ENCODE results near the gene LHPP.
A peak's percentile ranks its signal among the peaks of the same experiment; 100 is the strongest.

Gene LHPP

DNA sequence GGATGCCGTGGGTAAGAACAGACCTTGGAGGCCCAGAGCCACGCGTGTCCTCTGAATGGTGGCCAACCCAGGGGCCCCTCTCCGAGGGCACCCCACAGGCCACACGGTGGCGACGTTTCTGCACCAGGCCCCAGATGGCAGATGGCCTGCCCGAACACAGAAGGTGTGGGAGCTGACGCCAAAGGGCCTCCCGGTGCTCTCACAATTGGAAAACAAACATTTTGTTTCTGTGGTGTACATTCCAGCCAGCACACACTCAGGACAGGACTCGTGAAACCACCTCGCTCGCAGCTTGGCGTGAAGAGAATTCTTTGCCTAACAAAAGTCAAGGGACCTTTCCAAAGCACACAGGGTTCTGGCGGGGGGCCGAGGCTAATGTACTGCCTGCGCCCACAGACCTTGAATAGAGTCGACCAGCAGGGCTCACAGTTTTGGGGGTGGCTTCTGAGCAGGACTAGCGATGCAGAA lies 170.5 kb downstream of the LHPP start:
- Histone ChIP-seq H3K36me3 (ENCODE audit: control insufficient read depth in 1 of 2, insufficient read depth in 2 of 2, low read depth in 1 of 2, low read length in 2 of 2) (peaks cover 0 to 10% of the 10 kb centered on the region in 2 experiments), H2AK5ac (ENCODE audit: low read length, severe bottlenecking) (no peak overlapping the region), H3K9ac (ENCODE audit: low read length) (no peak overlapping the region), H3K4ac (ENCODE audit: low read depth in 1 of 2, low read length in 2 of 2) (no peak overlapping the region), H3K9me3 (ENCODE audit: control insufficient read depth, low read length) (no peaks in the 10 kb centered on the region), H3K4me1 (ENCODE audit: control insufficient read depth, insufficient read depth, low read depth, low read length) (peaks cover 7% of the 10 kb centered on the region), H4K91ac (ENCODE audit: low read length) (no peak overlapping the region), H2BK5ac (ENCODE audit: low read depth, low read length, poor library complexity, severe bottlenecking) (no peak overlapping the region), H3K79me1 (replicated peaks; ENCODE audit: low read length, poor library complexity, severe bottlenecking) (peaks cover 39% of the 10 kb centered on the region), H3K18ac (ENCODE audit: low read depth in 1 of 2, low read length in 2 of 2) (no peak overlapping the region), H2BK15ac (ENCODE audit: low read depth, poor library complexity, severe bottlenecking) (no peak overlapping the region), H3K27me3 (ENCODE audit: control insufficient read depth in 1 of 2, insufficient read depth in 1 of 2, low read length in 2 of 2) (no peaks in the 10 kb centered on the region), H3K4me2 (ENCODE audit: low read length, poor library complexity, severe bottlenecking) (no peak overlapping the region), H3K27ac (ENCODE audit: low read length, poor library complexity, severe bottlenecking) (no peak overlapping the region), H4K8ac (ENCODE audit: low read length) (no peak overlapping the region), H2BK120ac (ENCODE audit: low read depth, low read length) (no peak overlapping the region), H3K4me3 (ENCODE audit: insufficient read depth in 1 of 2, low read depth in 1 of 2, low read length in 2 of 2) (no peak overlapping the region), H2BK12ac (ENCODE audit: low read length in 2 of 2) (no peak overlapping the region), H2AFZ (ENCODE audit: low read depth, low read length) (no peak overlapping the region), H3K14ac (ENCODE audit: low read length in 2 of 2) (no peak overlapping the region), H3K23ac (ENCODE audit: low read length in 2 of 2) (peak overlapping the region in 1 of 2 experiments; percentile 5)
- 93% methylated on average over 19 of the region's 19 CpGs for WGBS
- no peak for DNase-seq

DNA sequence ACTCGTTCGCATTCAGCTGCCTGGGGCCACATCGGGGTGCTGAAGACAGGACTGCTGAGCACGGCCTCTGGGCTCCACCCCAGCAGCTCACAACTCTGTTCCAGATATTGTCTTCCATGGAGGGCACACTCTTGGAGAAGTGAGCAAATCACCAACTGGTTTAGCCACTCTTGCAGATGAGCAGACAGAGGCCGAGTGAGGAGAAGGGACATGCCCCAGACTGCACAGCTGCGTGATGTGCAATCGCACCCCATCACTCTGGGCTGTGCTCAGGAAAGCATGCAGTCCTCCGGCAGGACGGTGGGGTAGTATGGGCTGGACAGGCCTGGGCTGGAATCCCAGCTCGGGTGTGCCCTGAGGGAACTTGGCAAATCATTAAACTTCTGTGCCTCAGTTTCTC lies 170.9 kb downstream of the LHPP start:
- no peak overlapping the region for H2BK15ac ChIP-seq (ENCODE audit: low read depth, poor library complexity, severe bottlenecking)
- 96% methylated on average over 10 of the region's 10 CpGs for whole genome bisulfite sequencing
- H3K9me3 ChIP-seq (ENCODE audit: control insufficient read depth, low read length) = no peaks in the 10 kb centered on the region
- no peak overlapping the region for H2AK5ac ChIP-seq (ENCODE audit: low read length, severe bottlenecking)
- no peak overlapping the region for H3K23ac ChIP-seq (ENCODE audit: low read length in 2 of 2)
- no peak overlapping the region for H3K27ac ChIP-seq (ENCODE audit: low read length, poor library complexity, severe bottlenecking)
- no peak overlapping the region for H3K4me2 ChIP-seq (ENCODE audit: low read length, poor library complexity, severe bottlenecking)
- no peak overlapping the region for H4K8ac ChIP-seq (ENCODE audit: low read length)
- H3K4me1 ChIP-seq (ENCODE audit: control insufficient read depth, insufficient read depth, low read depth, low read length) = peaks cover 7% of the 10 kb centered on the region
- peaks cover 41% of the 10 kb centered on the region for H3K79me1 ChIP-seq (replicated peaks; ENCODE audit: low read length, poor library complexity, severe bottlenecking)
- H2BK5ac ChIP-seq (ENCODE audit: low read depth, low read length, poor library complexity, severe bottlenecking) = no peak overlapping the region
- no peak overlapping the region for H3K9ac ChIP-seq (ENCODE audit: low read length)
- H3K4ac ChIP-seq (ENCODE audit: low read depth in 1 of 2, low read length in 2 of 2) = no peak overlapping the region
- no peak overlapping the region for H3K4me3 ChIP-seq (ENCODE audit: insufficient read depth in 1 of 2, low read depth in 1 of 2, low read length in 2 of 2)
- no peak overlapping the region for H3K14ac ChIP-seq (ENCODE audit: low read length in 2 of 2)
- no peak overlapping the region for H2BK12ac ChIP-seq (ENCODE audit: low read length in 2 of 2)
- no peak overlapping the region for H4K91ac ChIP-seq (ENCODE audit: low read length)
- DNase-seq = no peak
- no peak overlapping the region for H2AFZ ChIP-seq (ENCODE audit: low read depth, low read length)
- H2BK120ac ChIP-seq (ENCODE audit: low read depth, low read length) = no peak overlapping the region
- no peak overlapping the region for H3K18ac ChIP-seq (ENCODE audit: low read depth in 1 of 2, low read length in 2 of 2)
- H3K36me3 ChIP-seq (ENCODE audit: control insufficient read depth in 1 of 2, insufficient read depth in 2 of 2, low read depth in 1 of 2, low read length in 2 of 2) = peaks cover 0 to 13% of the 10 kb centered on the region in 2 experiments
- no peaks in the 10 kb centered on the region for H3K27me3 ChIP-seq (ENCODE audit: control insufficient read depth in 1 of 2, insufficient read depth in 1 of 2, low read length in 2 of 2)

DNA sequence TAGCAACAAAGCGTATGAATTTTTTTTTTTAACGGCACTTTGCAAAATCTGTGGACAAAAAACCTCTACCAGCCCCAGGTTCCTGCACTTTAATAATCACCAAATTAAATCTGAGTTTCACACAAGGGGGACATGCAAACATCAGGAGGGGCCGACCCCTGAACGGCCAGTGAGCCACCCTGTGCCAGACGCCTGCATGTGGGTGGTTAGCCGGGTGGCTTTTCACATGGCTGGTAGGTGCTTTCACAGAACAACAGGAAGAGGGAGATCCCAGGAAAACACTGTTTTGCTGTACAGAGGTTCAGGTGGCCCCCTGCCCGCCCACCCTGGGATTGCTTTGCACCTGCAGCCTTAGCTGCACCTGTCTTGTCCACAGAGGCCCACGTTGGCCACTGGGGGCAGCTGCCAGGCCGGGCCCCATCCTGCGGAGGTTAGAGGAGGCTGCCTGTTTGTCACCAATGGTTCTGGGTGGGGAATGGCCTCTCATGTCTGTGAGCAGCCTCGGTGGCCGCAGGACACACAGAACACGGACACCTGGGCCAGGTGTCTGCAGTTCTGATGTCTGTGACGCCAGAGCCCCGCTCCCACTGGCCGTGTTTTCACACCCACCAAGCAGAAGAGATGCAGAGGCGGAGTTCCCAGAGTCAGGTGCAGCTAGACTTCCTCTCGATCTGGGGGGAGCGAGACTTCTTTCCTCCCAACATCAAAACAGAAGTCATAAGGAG lies 174.8 kb downstream of the LHPP start:
- no peak overlapping the region for H2BK12ac ChIP-seq (ENCODE audit: low read length in 2 of 2)
- no peaks in the 10 kb centered on the region for H3K27me3 ChIP-seq (ENCODE audit: control insufficient read depth in 1 of 2, insufficient read depth in 1 of 2, low read length in 2 of 2)
- no peak overlapping the region for H3K9ac ChIP-seq (ENCODE audit: low read length)
- H3K36me3 ChIP-seq (ENCODE audit: control insufficient read depth in 1 of 2, insufficient read depth in 2 of 2, low read depth in 1 of 2, low read length in 2 of 2) = peaks cover 0 to 17% of the 10 kb centered on the region in 2 experiments
- no peak overlapping the region for H3K4me2 ChIP-seq (ENCODE audit: low read length, poor library complexity, severe bottlenecking)
- H4K8ac ChIP-seq (ENCODE audit: low read length) = no peak overlapping the region
- WGBS = 93% methylated on average over 19 of the region's 19 CpGs
- H3K9me3 ChIP-seq (ENCODE audit: control insufficient read depth, low read length) = no peaks in the 10 kb centered on the region
- peaks cover 49% of the 10 kb centered on the region for H3K79me1 ChIP-seq (replicated peaks; ENCODE audit: low read length, poor library complexity, severe bottlenecking)
- no peak overlapping the region for H3K4me3 ChIP-seq (ENCODE audit: insufficient read depth in 1 of 2, low read depth in 1 of 2, low read length in 2 of 2)
- no peak overlapping the region for H3K23ac ChIP-seq (ENCODE audit: low read length in 2 of 2)
- no peak overlapping the region for H3K27ac ChIP-seq (ENCODE audit: low read length, poor library complexity, severe bottlenecking)
- H4K91ac ChIP-seq (ENCODE audit: low read length) = no peak overlapping the region
- H2BK5ac ChIP-seq (ENCODE audit: low read depth, low read length, poor library complexity, severe bottlenecking) = no peak overlapping the region
- no peak overlapping the region for H3K4ac ChIP-seq (ENCODE audit: low read depth in 1 of 2, low read length in 2 of 2)
- no peak overlapping the region for H2AK5ac ChIP-seq (ENCODE audit: low read length, severe bottlenecking)
- peaks cover 7% of the 10 kb centered on the region for H3K4me1 ChIP-seq (ENCODE audit: control insufficient read depth, insufficient read depth, low read depth, low read length)
- H2BK15ac ChIP-seq (ENCODE audit: low read depth, poor library complexity, severe bottlenecking) = no peak overlapping the region
- DNase-seq = no peak
- no peak overlapping the region for H2AFZ ChIP-seq (ENCODE audit: low read depth, low read length)
- no peak overlapping the region for H2BK120ac ChIP-seq (ENCODE audit: low read depth, low read length)
- peak overlapping the region in 1 of 2 experiments; percentile 66 for H3K14ac ChIP-seq (ENCODE audit: low read length in 2 of 2)
- H3K18ac ChIP-seq (ENCODE audit: low read depth in 1 of 2, low read length in 2 of 2) = no peak overlapping the region

- Histone ChIP-seq H2BK5ac (ENCODE audit: low read depth, low read length, poor library complexity, severe bottlenecking) (no peak overlapping the region), H3K4me2 (ENCODE audit: low read length, poor library complexity, severe bottlenecking) (no peak overlapping the region), H4K91ac (ENCODE audit: low read length) (no peak overlapping the region), H3K18ac (ENCODE audit: low read depth in 1 of 2, low read length in 2 of 2) (no peak overlapping the region), H2AFZ (ENCODE audit: low read depth, low read length) (no peak overlapping the region), H3K23ac (ENCODE audit: low read length in 2 of 2) (no peak overlapping the region), H2AK5ac (ENCODE audit: low read length, severe bottlenecking) (no peak overlapping the region), H2BK120ac (ENCODE audit: low read depth, low read length) (no peak overlapping the region), H3K4ac (ENCODE audit: low read depth in 1 of 2, low read length in 2 of 2) (no peak overlapping the region), H2BK12ac (ENCODE audit: low read length in 2 of 2) (no peak overlapping the region), H3K27me3 (ENCODE audit: control insufficient read depth in 1 of 2, insufficient read depth in 1 of 2, low read length in 2 of 2) (no peaks in the 10 kb centered on the region), H3K4me3 (ENCODE audit: insufficient read depth in 1 of 2, low read depth in 1 of 2, low read length in 2 of 2) (no peak overlapping the region), H3K14ac (ENCODE audit: low read length in 2 of 2) (peak overlapping the region in 1 of 2 experiments; percentile 88), H3K9ac (ENCODE audit: low read length) (no peak overlapping the region), H3K36me3 (ENCODE audit: control insufficient read depth in 1 of 2, insufficient read depth in 2 of 2, low read depth in 1 of 2, low read length in 2 of 2) (peaks cover under 1 to 24% of the 10 kb centered on the region in 2 experiments), H3K4me1 (ENCODE audit: control insufficient read depth, insufficient read depth, low read depth, low read length) (peaks cover 7% of the 10 kb centered on the region), H3K9me3 (ENCODE audit: control insufficient read depth, low read length) (no peaks in the 10 kb centered on the region), H2BK15ac (ENCODE audit: low read depth, poor library complexity, severe bottlenecking) (no peak overlapping the region), H4K8ac (ENCODE audit: low read length) (no peak overlapping the region), H3K79me1 (replicated peaks; ENCODE audit: low read length, poor library complexity, severe bottlenecking) (peaks cover 43% of the 10 kb centered on the region), H3K27ac (ENCODE audit: low read length, poor library complexity, severe bottlenecking) (no peak overlapping the region)
- no peak for DNase-seq
- 96% methylated on average over 14 of the region's 14 CpGs for WGBS
Observed at GRCh38 chr10:124637091-124637700, 175.6 kb downstream of the LHPP start.
